SK-N-MC (cell line): ENCODE results near the gene TTBK2.
A peak's percentile ranks its signal among the peaks of the same experiment; 100 is the strongest.

Source experiments
- DNase-seq: peaks from one replicate; pipeline ENCODE4 v3.0.0-alpha.2; 2011; ENCODE audit warnings: low read depth, low spot score
- H3K27ac ChIP-seq: fragments of 200-600 bp; sonication (generic); 2 replicates; pipeline ENCODE4 v1.5.1; 2016; ENCODE audit warnings: mixed run types
- H3K36me3 ChIP-seq: fragments of 200-600 bp; sonication (generic); 2 replicates; pipeline ENCODE4 v1.6.1; 2017; ENCODE audit warnings: antibody characterized with exemption, low read length, mixed read lengths; ENCODE audit not compliant: insufficient read depth
- H3K4me3 ChIP-seq: fragments of 200-600 bp; sonication (generic); 2 replicates; pipeline ENCODE4 v1.5.1; 2016
- H3K9ac ChIP-seq: fragments of 200-600 bp; sonication (generic); 2 replicates; pipeline ENCODE4 v1.8.0; 2017; ENCODE audit warnings: mixed run types, mixed read lengths; ENCODE audit not compliant: insufficient read length
- H3K9me3 ChIP-seq: fragments of 200-600 bp; sonication (generic); 2 replicates; pipeline ENCODE4 v1.6.1; 2017; ENCODE audit warnings: low read depth, mild to moderate bottlenecking, antibody characterized with exemption, low read length, moderate library complexity, mixed read lengths
- EZH2 ChIP-seq: fragments of 200-600 bp; sonication (generic); IDR thresholded peaks from one replicate; pipeline ENCODE4 v1.6.1; 2017; ENCODE audit warnings: antibody characterized with exemption
- FOXP2 ChIP-seq: optimal IDR thresholded peaks from 2 replicates; pipeline ENCODE3; 2011; ENCODE audit warnings: mild to moderate bottlenecking, moderate library complexity; ENCODE audit not compliant: insufficient read depth; ENCODE audit errors: extremely low read length, control extremely low read depth
- POLR2AphosphoS5 ChIP-seq: IDR thresholded peaks from 2 replicates; pipeline ENCODE4 v1.6.1; 2012; ENCODE audit warnings: mild to moderate bottlenecking, low read depth, low read length, borderline replicate concordance

Gene TTBK2

GRCh38 chr15:42932833-42933515 is 12.4 kb upstream of the TTBK2 start:
- H3K27ac ChIP-seq, result no peak overlapping the region
- H3K9me3 ChIP-seq, result no peaks in the 10 kb centered on the region
- no peak overlapping the region for H3K4me3 ChIP-seq
- DNase-seq, result no peak
- no peaks in the 10 kb centered on the region for H3K36me3 ChIP-seq
- TF ChIP-seq FOXP2 (no peak), EZH2 (no peak), POLR2AphosphoS5 (no peak)
- no peak overlapping the region for H3K9ac ChIP-seq

GRCh38 chr15:42931702-42932486 is 11.3 kb upstream of the TTBK2 start:
- no peak for DNase-seq
- Histone ChIP-seq H3K4me3 (no peak overlapping the region), H3K9ac (no peak overlapping the region), H3K9me3 (no peaks in the 10 kb centered on the region), H3K36me3 (no peaks in the 10 kb centered on the region), H3K27ac (no peak overlapping the region)
- no peak for TF ChIP-seq FOXP2
- TF ChIP-seq POLR2AphosphoS5, result no peak
- no peak for TF ChIP-seq EZH2

- TF ChIP-seq POLR2AphosphoS5 (no peak), FOXP2 (no peak), EZH2 (no peak)
- no peak for DNase-seq
- no peak overlapping the region for H3K9ac ChIP-seq
- no peaks in the 10 kb centered on the region for H3K9me3 ChIP-seq
- H3K27ac ChIP-seq, result no peak overlapping the region
- H3K4me3 ChIP-seq, result no peak overlapping the region
- H3K36me3 ChIP-seq, result no peaks in the 10 kb centered on the region
These were observed 8.8 kb upstream of the TTBK2 start for GRCh38 chr15:42929306-42929848.

GRCh38 chr15:42921342-42921731 is 759 bp upstream of the TTBK2 start:
- no peak for DNase-seq
- Histone ChIP-seq H3K9me3 (no peaks in the 10 kb centered on the region), H3K27ac (no peak overlapping the region), H3K4me3 (peak overlapping the region; percentile 95), H3K36me3 (no peaks in the 10 kb centered on the region), H3K9ac (no peak overlapping the region)
- TF ChIP-seq FOXP2 (no peak), EZH2 (no peak), POLR2AphosphoS5 (no peak)

GRCh38 chr15:42919799-42920518 is 619 bp downstream of the TTBK2 start:
- Histone ChIP-seq H3K27ac (0 out of 2 replicates have a peak overlapping the region, but pooled peaks have one; percentile 28), H3K9ac (peak overlapping the region; percentile 68)

GRCh38 chr15:42919308-42919707 is 1.3 kb downstream of the TTBK2 start:
- Histone ChIP-seq H3K9ac (peak overlapping the region; percentile 68), H3K36me3 (no peaks in the 10 kb centered on the region), H3K4me3 (peak overlapping the region; percentile 95), H3K27ac (no peak overlapping the region), H3K9me3 (no peaks in the 10 kb centered on the region)
- no peak for TF ChIP-seq POLR2AphosphoS5
- no peak for TF ChIP-seq EZH2
- TF ChIP-seq FOXP2, result no peak
- DNase-seq, result no peak

More at GRCh38 chr15:42919799-42920518, 619 bp downstream of the TTBK2 start:
- TF ChIP-seq FOXP2, result no peak
- no peak for TF ChIP-seq POLR2AphosphoS5
- TF ChIP-seq EZH2, result no peak
- DNase-seq, result no peak
- Histone ChIP-seq H3K36me3 (no peaks in the 10 kb centered on the region), H3K4me3 (peak overlapping the region; percentile 95), H3K9me3 (no peaks in the 10 kb centered on the region)

GRCh38 chr15:42918047-42918446 is 2.5 kb downstream of the TTBK2 start:
- Histone ChIP-seq H3K36me3 (no peaks in the 10 kb centered on the region), H3K27ac (no peak overlapping the region), H3K9ac (no peak overlapping the region), H3K4me3 (no peak overlapping the region), H3K9me3 (no peaks in the 10 kb centered on the region)
- TF ChIP-seq FOXP2, result no peak
- no peak for TF ChIP-seq POLR2AphosphoS5
- TF ChIP-seq EZH2, result no peak
- no peak for DNase-seq
